G401.6 (cell line): Measurements from ENCODE around the gene PTBP1.
"Not testable (repeated sequence)": the region's sequence is repeated elsewhere in the genome, so short reads cannot be mapped to it uniquely, and the experiment has no call there.

Experiments
- FAIRE-seq: peaks from 2 replicates; lab custom pipeline; 2012; peaks lifted over from hg19 to GRCh38; lab: Jason Lieb, UNC

Gene PTBP1

GRCh38 chr19:829129-829758 lies 32.0 kb downstream of the PTBP1 start:
- no peak for FAIRE-seq

- FAIRE-seq, result no peak
Observed at GRCh38 chr19:831407-832369, 34.4 kb downstream of the PTBP1 start.

GRCh38 chr19:834216-834615 lies 37.0 kb downstream of the PTBP1 start:
- no peak for FAIRE-seq

- FAIRE-seq, result no peak
Observed at GRCh38 chr19:835210-835810, 38.1 kb downstream of the PTBP1 start.

GRCh38 chr19:840519-841206 lies 43.4 kb downstream of the PTBP1 start, which contains the start of gene PRTN3:
PRTN3 (plus strand) TSS chr19:840999; CDS start chr19:841009, 10 bp downstream.
- no peak for FAIRE-seq

- FAIRE-seq, result not testable (repeated sequence)
Observed at GRCh38 chr19:842802-843179, 45.5 kb downstream of the PTBP1 start.

GRCh38 chr19:843180-843835 lies 46.1 kb downstream of the PTBP1 start:
- FAIRE-seq, result no peak

GRCh38 chr19:843836-844545 lies 46.7 kb downstream of the PTBP1 start:
- no peak for FAIRE-seq

- FAIRE-seq, result no peak
Observed at GRCh38 chr19:844546-844971, 47.3 kb downstream of the PTBP1 start.

- FAIRE-seq, result no peak
Observed at GRCh38 chr19:845707-846521, 48.7 kb downstream of the PTBP1 start.

- FAIRE-seq, result no peak
Observed at GRCh38 chr19:848386-848921, 51.2 kb downstream of the PTBP1 start.

GRCh38 chr19:849195-849594 lies 51.9 kb downstream of the PTBP1 start:
- FAIRE-seq, result not testable (repeated sequence)

GRCh38 chr19:850221-850978 lies 53.1 kb downstream of the PTBP1 start:
- no peak for FAIRE-seq

- FAIRE-seq, result no peak
Observed at GRCh38 chr19:850979-851335, 53.7 kb downstream of the PTBP1 start.

GRCh38 chr19:852136-853013 lies 55.1 kb downstream of the PTBP1 start, which contains the start of gene ELANE:
ELANE (plus strand) TSS chr19:852303; CDS start chr19:852329, 26 bp downstream.
- no peak for FAIRE-seq

GRCh38 chr19:853014-853585 lies 55.8 kb downstream of the PTBP1 start:
- no peak for FAIRE-seq

- FAIRE-seq, result not testable (repeated sequence)
Observed at GRCh38 chr19:853614-854220, 56.5 kb downstream of the PTBP1 start.
